GM18858 (cell line): ENCODE data around the gene TRUB2.

Experiments
- ATAC-seq: cut with Tn5 transposase; IDR thresholded peaks from one replicate; pipeline ENCODE4 v1.9.1; 2021; ENCODE audit not compliant: unreplicated experiment

Gene TRUB2

DNA sequence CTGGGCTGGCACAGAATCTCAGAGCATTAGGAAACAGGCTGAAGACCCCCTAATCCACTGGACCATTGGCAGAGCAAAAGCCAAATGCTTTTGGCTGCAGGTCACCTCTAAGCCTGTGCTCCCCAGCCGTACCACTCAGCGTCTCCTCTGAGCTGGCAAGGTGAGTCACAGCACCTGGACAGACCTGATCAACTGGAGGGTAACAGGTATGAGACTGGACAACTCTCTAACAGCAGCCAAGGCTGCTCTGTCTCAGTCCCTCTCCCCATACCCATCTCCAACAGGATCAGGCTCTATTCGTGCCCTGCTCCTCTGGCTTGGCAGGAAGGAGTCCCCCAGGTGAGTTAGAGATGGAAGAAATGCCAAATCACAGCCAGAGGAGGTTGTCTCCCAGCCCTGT is 51.1 kb downstream of the TRUB2 start:
- ATAC-seq: no peak

GRCh38 chr9:128266868-128267590 is 55.2 kb downstream of the TRUB2 start:
- no peak for ATAC-seq

GRCh38 chr9:128265348-128265847 is 56.8 kb downstream of the TRUB2 start:
- no peak for ATAC-seq

- no peak for ATAC-seq
These were observed 59.6 kb downstream of the TRUB2 start for GRCh38 chr9:128262687-128263086.

- ATAC-seq: no peak
These were observed 61.9 kb downstream of the TRUB2 start for GRCh38 chr9:128260340-128260739.

GRCh38 chr9:128259156-128259555 is 63.1 kb downstream of the TRUB2 start:
- no peak for ATAC-seq

- no peak for ATAC-seq
These were observed 63.9 kb downstream of the TRUB2 start for GRCh38 chr9:128258326-128258725.

DNA sequence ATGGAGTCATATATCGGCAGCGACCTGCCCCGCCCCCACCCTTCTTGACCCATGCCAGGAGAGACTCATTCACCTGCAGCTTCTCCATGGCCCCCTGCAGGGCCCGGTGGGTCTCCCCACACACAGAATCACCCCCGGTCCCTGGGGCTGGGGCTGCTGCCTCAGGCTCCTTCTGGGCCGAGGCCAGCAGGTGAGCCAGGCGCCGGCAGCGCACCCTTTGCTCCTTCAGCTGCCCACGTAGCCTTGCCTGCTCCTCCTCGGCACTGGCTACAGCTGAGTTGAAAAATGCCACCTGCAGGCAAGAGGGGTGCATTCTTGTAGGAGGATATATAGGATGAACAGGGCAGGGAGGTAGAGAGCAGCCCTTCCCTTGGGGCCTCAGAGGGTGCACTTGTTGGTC is 64.3 kb downstream of the TRUB2 start:
- no peak for ATAC-seq

GRCh38 chr9:128257086-128257825 is 65.0 kb downstream of the TRUB2 start:
- no peak for ATAC-seq
